ENCODE data around the gene TCEAL4. TPM values are rescaled to one million over a fixed set of nuclear protein-coding genes. Genes with fewer than 3 reads are reported as not detected.

TCEAL4 gene
- total and polyA plus RNA-seq, 2 of the 13 experiments (the other 11 are each of a cell fraction or from before 2014, with no cell fraction given), result 12.6 to 31.0 TPM

DNA sequence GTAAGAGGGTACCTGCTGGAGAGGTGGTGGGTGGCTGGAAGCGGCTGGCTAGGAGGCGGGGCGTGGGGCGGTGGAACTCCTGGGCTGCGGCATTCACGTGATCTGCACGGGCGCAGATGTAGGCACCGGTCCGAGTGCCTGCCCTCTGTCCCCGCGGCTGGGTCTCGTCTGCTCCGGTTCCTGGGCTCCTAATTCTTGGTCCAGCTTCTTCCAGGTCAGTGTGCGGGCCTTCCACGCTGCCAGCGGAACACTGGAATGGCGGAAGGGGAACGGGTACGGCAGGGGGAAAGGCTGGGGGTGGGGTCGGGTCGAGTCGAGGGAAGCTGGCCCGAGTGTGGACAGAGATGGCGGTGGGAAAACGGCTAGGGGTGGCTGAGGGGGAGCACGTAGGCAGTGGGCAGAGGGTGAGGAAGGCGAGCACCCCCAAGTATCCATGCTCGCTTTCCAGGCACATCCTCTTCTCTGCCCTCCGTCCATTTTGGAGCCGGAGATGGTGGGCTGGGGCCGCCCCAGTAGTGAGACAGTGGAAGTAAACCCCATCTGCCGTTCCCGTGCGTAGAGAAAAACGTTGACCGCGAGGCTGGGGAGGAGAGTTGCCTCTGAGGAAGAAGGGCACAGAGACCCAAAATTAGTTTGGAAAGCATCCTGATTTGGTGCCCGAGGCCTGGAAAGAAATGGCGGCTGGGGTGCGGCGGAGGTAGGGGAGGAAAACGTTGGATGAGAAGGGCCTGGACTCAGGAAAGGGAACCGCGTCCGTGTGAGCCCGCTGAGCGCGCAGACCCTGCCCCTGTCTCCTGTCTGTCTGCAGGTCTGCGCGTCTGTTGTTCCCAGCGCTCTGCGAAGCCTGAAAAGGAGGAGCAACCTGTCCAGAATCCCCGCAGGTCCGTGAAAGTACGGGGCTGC is at the start of gene TCEAL4 (continued):
- TF ChIP-seq, protein P1, sequence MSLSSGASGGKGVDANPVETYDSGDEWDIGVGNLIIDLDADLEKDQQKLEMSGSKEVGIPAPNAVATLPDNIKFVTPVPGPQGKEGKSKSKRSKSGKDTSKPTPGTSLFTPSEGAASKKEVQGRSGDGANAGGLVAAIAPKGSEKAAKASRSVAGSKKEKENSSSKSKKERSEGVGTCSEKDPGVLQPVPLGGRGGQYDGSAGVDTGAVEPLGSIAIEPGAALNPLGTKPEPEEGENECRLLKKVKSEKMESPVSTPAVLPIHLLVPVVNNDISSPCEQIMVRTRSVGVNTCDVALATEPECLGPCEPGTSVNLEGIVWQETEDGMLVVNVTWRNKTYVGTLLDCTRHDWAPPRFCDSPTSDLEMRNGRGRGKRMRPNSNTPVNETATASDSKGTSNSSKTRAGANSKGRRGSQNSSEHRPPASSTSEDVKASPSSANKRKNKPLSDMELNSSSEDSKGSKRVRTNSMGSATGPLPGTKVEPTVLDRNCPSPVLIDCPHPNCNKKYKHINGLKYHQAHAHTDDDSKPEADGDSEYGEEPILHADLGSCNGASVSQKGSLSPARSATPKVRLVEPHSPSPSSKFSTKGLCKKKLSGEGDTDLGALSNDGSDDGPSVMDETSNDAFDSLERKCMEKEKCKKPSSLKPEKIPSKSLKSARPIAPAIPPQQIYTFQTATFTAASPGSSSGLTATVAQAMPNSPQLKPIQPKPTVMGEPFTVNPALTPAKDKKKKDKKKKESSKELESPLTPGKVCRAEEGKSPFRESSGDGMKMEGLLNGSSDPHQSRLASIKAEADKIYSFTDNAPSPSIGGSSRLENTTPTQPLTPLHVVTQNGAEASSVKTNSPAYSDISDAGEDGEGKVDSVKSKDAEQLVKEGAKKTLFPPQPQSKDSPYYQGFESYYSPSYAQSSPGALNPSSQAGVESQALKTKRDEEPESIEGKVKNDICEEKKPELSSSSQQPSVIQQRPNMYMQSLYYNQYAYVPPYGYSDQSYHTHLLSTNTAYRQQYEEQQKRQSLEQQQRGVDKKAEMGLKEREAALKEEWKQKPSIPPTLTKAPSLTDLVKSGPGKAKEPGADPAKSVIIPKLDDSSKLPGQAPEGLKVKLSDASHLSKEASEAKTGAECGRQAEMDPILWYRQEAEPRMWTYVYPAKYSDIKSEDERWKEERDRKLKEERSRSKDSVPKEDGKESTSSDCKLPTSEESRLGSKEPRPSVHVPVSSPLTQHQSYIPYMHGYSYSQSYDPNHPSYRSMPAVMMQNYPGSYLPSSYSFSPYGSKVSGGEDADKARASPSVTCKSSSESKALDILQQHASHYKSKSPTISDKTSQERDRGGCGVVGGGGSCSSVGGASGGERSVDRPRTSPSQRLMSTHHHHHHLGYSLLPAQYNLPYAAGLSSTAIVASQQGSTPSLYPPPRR (CRISPR knock-in tag; IDR thresholded peaks at IDR 0.05; ENCODE audit: borderline replicate concordance), result no peak
- TF ChIP-seq, protein P2, sequence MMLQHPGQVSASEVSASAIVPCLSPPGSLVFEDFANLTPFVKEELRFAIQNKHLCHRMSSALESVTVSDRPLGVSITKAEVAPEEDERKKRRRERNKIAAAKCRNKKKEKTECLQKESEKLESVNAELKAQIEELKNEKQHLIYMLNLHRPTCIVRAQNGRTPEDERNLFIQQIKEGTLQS (CRISPR knock-in tag; IDR thresholded peaks at IDR 0.05), result no peak
- no peak for TF ChIP-seq ARNT (IDR thresholded peaks at IDR 0.05)
- TF ChIP-seq, protein P3, sequence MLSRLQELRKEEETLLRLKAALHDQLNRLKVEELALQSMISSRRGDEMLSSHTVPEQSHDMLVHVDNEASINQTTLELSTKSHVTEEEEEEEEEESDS (CRISPR knock-in tag; IDR thresholded peaks at IDR 0.05; ENCODE audit: borderline replicate concordance), result no peak
- TF ChIP-seq, protein P4, sequence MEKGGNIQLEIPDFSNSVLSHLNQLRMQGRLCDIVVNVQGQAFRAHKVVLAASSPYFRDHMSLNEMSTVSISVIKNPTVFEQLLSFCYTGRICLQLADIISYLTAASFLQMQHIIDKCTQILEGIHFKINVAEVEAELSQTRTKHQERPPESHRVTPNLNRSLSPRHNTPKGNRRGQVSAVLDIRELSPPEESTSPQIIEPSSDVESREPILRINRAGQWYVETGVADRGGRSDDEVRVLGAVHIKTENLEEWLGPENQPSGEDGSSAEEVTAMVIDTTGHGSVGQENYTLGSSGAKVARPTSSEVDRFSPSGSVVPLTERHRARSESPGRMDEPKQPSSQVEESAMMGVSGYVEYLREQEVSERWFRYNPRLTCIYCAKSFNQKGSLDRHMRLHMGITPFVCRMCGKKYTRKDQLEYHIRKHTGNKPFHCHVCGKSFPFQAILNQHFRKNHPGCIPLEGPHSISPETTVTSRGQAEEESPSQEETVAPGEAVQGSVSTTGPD (CRISPR knock-in tag; IDR thresholded peaks at IDR 0.05), result no peak
- TF ChIP-seq ZKSCAN5 (CRISPR knock-in tag; IDR thresholded peaks at IDR 0.05), result no peak
- no peak for TF ChIP-seq ZBTB42 (CRISPR knock-in tag; IDR thresholded peaks at IDR 0.05)
- peak; percentile 59 for TF ChIP-seq RBFOX2 (IDR thresholded peaks at IDR 0.05; ENCODE audit: low read depth, low read length)
- TF ChIP-seq, protein P5, sequence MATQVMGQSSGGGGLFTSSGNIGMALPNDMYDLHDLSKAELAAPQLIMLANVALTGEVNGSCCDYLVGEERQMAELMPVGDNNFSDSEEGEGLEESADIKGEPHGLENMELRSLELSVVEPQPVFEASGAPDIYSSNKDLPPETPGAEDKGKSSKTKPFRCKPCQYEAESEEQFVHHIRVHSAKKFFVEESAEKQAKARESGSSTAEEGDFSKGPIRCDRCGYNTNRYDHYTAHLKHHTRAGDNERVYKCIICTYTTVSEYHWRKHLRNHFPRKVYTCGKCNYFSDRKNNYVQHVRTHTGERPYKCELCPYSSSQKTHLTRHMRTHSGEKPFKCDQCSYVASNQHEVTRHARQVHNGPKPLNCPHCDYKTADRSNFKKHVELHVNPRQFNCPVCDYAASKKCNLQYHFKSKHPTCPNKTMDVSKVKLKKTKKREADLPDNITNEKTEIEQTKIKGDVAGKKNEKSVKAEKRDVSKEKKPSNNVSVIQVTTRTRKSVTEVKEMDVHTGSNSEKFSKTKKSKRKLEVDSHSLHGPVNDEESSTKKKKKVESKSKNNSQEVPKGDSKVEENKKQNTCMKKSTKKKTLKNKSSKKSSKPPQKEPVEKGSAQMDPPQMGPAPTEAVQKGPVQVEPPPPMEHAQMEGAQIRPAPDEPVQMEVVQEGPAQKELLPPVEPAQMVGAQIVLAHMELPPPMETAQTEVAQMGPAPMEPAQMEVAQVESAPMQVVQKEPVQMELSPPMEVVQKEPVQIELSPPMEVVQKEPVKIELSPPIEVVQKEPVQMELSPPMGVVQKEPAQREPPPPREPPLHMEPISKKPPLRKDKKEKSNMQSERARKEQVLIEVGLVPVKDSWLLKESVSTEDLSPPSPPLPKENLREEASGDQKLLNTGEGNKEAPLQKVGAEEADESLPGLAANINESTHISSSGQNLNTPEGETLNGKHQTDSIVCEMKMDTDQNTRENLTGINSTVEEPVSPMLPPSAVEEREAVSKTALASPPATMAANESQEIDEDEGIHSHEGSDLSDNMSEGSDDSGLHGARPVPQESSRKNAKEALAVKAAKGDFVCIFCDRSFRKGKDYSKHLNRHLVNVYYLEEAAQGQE (IDR thresholded peaks at IDR 0.05; ENCODE audit: borderline replicate concordance in 1 of 2, low read depth in 1 of 2, low read length in 2 of 2), result no peak
- no peak for TF ChIP-seq ZNF773 (CRISPR knock-in tag; IDR thresholded peaks at IDR 0.05; ENCODE audit: borderline replicate concordance)
- TF ChIP-seq ZNF24 (IDR thresholded peaks at IDR 0.05), result no peak
- TF ChIP-seq ZNF709 (CRISPR knock-in tag; IDR thresholded peaks at IDR 0.05), result no peak
- TF ChIP-seq PHF21A (CRISPR knock-in tag; IDR thresholded peaks at IDR 0.05), result no peak
- no peak for TF ChIP-seq PAWR (CRISPR knock-in tag; IDR thresholded peaks at IDR 0.05; ENCODE audit: borderline replicate concordance)
- 0 out of 2 replicates have a peak, but pooled peaks have one; percentile 39 for TF ChIP-seq POLR2G (IDR thresholded peaks at IDR 0.05; ENCODE audit: low read depth, low read length)
- TF ChIP-seq, protein P6, sequence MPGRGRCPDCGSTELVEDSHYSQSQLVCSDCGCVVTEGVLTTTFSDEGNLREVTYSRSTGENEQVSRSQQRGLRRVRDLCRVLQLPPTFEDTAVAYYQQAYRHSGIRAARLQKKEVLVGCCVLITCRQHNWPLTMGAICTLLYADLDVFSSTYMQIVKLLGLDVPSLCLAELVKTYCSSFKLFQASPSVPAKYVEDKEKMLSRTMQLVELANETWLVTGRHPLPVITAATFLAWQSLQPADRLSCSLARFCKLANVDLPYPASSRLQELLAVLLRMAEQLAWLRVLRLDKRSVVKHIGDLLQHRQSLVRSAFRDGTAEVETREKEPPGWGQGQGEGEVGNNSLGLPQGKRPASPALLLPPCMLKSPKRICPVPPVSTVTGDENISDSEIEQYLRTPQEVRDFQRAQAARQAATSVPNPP (CRISPR knock-in tag; IDR thresholded peaks at IDR 0.05), result no peak
- TF ChIP-seq DNMT3B (CRISPR knock-in tag; conservative IDR thresholded peaks at IDR 0.05), result no peak

Measured in HepG2 (cell line).